HTERT RPE-1 (cell line): ENCODE results near the gene MYLK.
"Not testable (repeated sequence)": the region's sequence is repeated elsewhere in the genome, so short reads cannot be mapped to it uniquely, and the experiment has no call there.

Source experiments
- in situ Hi-C: fragments of 300-500 bp; cut with MboI; formaldehyde crosslinking; loops from 4 replicates; pipeline ENCODE4 v1.14.3; 2020; ENCODE audit warnings: low sequenced_read_pairs

The MYLK gene, protein sequence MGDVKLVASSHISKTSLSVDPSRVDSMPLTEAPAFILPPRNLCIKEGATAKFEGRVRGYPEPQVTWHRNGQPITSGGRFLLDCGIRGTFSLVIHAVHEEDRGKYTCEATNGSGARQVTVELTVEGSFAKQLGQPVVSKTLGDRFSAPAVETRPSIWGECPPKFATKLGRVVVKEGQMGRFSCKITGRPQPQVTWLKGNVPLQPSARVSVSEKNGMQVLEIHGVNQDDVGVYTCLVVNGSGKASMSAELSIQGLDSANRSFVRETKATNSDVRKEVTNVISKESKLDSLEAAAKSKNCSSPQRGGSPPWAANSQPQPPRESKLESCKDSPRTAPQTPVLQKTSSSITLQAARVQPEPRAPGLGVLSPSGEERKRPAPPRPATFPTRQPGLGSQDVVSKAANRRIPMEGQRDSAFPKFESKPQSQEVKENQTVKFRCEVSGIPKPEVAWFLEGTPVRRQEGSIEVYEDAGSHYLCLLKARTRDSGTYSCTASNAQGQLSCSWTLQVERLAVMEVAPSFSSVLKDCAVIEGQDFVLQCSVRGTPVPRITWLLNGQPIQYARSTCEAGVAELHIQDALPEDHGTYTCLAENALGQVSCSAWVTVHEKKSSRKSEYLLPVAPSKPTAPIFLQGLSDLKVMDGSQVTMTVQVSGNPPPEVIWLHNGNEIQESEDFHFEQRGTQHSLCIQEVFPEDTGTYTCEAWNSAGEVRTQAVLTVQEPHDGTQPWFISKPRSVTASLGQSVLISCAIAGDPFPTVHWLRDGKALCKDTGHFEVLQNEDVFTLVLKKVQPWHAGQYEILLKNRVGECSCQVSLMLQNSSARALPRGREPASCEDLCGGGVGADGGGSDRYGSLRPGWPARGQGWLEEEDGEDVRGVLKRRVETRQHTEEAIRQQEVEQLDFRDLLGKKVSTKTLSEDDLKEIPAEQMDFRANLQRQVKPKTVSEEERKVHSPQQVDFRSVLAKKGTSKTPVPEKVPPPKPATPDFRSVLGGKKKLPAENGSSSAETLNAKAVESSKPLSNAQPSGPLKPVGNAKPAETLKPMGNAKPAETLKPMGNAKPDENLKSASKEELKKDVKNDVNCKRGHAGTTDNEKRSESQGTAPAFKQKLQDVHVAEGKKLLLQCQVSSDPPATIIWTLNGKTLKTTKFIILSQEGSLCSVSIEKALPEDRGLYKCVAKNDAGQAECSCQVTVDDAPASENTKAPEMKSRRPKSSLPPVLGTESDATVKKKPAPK (N-terminal part only)

DNA sequence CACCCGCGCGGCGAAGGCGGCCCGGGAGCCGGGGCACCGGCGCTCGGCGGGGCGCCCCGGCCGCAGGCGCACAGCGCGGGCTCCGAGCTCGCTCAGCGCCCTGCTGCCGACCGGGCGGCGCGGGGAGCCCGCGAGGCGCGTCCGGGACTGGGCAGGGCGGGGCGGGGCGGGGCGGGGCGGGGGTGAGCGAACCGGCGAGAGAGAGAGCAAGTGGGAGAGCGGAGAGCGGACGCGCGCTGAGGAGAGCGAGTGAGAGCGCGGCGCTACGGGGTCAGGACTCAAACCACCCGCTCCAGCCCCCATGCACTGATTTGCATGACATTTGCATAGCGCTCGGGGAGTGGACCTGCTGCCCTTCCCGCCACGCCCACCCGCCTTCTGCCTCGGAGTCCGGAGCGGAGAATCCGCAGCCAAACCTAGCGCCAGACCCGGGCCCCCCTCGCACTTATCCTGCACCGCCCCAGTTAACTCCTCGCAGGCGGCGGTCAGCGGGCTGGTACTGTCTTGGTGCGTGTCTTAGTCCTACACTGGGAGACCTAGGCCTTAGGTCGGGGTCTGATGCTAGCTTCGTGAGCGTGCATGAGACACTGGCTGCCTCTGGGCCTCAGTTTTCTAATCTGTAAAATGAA is at the start of gene MYLK:
Gene MYLK, minus strand, starts transcription at position 130 of the 629 bp plus-strand sequence. CDS start 90,491 bp downstream, outside the sequence.
- in situ Hi-C loops = no loop called here

DNA sequence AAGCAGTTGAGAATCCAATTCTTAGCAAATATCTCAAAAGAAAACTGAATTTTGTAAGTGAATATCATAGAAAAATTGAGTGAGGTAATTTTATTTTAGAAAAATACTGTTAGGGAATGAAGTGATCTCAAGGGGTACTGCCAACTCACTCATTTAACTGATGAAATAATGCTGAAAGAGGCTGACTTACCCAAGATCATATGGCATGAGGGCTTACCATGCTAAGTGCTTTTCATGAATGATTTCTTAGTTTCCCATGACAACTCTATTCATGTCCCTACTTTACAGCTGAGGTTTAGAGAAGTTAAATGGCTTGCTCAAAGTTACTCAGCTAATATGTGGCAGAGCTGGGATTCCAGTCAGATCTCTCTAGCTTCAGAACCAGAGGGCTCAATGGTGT is 46.3 kb upstream of the MYLK start:
- in situ Hi-C loops = no loop called here

DNA sequence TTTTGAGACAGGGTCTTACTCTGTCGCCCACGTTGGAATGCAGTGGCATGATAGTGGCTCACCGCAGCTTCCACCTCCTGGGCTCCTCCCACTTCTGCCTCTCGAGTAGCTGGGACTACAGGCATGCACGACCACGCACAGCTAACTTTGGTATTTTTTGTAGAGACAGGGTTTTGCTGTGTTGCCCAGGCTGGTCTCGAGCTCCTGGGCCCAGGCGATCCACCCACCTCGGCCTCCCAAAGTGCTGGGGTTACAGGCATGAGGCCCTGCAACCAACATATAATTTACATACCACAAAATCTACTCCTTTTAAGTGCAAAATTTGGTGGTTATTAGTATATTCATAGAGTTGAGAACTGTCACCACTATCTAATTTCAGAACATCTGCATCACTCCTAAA is 45.2 kb upstream of the MYLK start:
- in situ Hi-C loops = no loop called here

DNA sequence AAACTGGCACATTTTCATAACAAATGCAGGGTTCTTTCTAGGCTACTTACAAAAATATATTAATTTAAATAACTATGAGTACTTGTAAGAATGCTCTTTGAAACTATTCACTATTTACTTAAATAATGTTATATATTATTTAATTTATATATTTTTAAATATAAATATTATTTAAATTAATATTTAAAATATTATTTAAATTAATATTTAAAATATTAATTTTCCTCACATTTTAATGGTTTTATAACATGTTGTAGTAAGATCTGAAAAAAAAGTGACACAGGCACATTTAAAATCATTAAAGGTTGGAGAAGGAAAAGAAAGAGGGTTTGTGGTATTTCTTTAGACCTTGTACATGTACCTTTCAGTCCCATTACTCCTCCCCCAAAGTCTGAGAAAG is 42.3 kb upstream of the MYLK start:
- in situ Hi-C loops = no loop called here

DNA sequence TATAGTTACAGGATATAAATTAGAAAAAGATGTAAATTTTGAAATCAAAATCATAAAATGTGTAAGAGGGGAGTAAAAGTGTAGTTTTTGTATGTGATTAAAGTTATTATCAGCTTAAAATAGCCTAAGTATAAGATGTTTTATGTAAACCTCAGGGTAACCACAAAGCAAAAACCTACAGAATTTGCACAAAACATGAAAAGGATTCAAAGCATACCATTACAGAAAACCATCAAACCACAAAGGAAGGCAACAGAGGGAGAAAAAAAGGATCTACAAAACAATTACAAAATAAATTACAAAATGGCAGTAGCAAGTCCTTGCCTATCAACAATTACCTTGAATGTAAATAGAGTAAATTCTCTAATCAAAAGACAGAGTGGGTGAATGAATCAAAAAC is 36.7 kb upstream of the MYLK start:
- in situ Hi-C loops = no loop called here

DNA sequence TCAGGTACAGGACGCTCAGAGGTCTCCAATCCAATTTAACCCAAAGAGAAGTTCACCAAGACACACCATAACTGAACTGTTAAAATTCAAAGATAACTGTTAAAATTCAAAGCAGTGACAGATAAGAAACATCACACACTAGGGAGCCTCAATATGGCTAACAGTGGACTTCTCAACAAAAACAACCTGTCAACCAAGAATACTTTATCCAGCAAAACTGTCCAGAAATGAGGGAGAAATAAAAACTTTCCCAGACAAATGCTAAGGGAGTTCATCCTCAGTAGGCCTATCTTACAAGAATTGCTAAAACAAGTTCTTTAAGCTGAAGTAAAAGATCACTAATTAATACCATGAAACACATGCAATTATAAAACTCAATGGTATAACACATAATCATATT is 36.3 kb upstream of the MYLK start:
- in situ Hi-C loops = no loop called here

DNA sequence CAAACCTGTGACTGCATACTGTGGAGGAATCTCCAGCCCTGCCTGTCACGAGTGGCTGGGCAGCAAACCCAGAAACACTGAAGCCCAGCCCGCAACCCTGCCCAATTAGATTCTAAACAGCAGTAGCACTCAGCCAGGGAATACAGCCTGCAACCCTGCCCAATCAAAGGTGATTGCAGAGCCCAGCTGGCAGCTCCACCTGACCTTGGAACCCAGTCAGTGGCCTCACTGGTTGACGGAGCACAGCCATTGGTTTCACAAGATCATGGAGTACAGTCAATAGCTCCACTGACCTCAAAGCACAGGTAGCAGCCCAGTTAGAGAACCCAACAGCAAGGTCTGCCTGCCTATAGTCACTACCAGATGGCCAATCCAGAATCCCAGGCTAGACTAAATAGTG is 35.2 kb upstream of the MYLK start:
- in situ Hi-C loops = no loop called here

DNA sequence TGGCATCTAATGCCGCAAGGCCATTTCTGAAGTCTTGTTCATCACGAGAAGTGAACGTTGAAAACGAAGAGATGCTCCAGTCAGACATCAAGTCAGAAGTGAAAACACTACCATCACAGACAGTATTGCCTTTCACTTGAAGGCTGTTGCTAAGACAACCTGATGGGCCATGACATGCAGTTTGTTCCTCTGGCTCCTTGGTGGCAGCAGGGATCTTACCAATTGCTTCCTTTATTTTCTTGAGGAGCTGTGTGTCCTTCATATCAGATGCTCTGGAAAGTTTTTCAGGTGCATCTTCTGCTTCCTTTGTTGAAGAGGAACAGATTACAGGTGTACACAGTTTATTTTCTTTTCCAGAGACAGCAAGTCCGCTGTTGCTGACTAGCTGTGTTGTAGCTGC is 30.7 kb upstream of the MYLK start:
- in situ Hi-C loops = no loop called here

DNA sequence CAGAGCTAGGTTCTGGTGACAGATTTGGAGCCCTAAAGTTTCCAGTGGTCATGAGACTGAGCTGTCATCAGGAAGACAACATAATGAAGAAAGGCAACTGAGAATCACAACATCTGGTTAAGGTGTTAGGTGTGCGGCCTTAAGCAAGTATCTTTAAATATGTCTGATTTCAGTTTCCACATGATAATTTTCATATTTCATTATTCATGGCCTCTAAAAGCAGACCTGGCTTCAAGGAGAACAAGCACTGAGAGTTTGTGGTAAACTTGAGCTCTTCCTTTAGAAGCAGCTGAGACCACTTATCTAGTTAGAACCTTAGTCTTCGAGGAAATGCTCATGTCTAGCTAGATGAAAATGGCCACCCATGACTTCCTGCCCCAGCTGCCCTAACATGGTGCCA is 25.7 kb upstream of the MYLK start:
- in situ Hi-C loops = no loop called here

DNA sequence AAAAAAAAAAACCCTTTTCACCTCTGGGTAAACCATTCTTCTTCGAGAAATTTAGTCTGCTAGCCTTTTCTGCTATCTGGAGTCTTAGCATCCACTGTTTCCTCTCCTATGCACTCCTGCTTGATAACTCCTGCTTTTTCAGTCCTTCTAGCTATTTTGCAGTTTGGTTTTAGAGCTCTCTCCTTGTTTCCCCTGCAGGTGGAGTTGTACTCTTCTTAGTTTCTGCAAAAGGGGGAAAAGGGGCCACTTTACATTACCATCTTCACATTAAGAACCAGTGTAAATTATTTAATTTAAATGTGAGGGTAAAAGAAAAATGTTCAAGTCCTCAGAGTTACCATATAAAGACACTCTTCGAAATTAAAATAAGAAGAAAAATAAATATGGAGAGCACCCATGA is 23.6 kb upstream of the MYLK start:
- in situ Hi-C loops = no loop called here

DNA sequence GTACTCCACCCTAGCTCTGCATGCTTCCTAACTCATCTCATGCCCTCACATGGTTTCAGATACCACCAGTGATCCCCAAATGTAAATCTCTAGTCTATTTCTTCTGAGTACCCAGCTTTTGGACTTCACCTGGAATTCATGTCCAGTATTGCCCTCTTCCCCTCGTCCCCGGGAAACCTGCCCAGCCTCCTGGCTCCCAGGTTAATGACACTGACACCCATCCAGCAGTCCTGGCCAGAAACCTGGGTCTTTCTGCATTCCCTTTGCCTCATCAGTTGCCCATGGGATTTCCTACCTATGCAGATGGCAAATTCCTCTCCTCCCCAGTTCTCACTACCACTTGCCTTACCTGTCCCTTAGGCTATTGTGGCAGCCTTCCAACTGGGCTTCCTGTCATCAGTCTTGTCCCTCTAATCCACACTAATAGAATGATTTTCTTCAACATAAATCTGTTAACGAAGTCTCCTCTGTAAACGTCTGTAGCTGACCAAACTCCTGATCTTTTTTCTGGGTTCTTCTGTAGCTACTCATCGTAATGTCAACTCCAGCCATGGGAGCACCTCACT is 15.3 kb upstream of the MYLK start:
- in situ Hi-C loops = no loop called here

DNA sequence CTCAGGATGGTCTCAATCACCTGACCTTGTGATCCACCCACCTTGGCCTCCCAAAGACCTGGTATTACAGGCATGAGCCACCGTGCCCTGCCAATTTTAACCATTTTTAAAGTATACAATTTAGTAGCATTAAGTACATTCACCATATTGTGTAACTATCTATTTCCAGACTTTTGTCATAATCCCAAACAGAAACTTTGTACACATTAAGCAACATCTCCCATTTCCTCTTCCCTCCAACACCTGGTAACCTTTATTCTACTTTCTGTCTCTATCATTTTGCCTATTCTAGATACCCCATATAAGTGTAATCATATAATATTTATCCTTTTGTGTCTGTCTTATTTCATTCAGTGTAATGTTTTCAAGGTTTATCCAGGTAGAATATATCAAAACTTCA is 8.9 kb upstream of the MYLK start:
- in situ Hi-C loops = no loop called here

DNA sequence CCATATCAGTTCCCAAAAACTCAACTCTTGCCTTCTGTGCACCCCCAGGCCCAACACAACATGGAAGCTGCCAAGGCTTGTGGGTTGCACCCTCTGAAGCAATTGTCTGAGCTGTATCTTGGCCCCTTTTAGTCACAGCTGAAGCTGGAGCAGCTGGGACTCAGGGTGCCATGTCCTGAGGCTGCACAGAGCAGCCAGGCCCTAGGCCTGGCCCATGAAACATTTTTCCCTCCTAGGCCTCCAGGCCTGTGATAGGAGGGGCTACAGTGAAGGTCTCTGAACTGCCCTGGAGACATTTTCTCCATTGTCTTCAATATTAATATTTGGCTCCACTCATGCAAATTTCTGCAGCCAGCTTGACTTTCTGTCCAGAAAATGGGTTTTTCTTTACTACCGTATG is 8.1 kb upstream of the MYLK start:
- in situ Hi-C loops = no loop called here

DNA sequence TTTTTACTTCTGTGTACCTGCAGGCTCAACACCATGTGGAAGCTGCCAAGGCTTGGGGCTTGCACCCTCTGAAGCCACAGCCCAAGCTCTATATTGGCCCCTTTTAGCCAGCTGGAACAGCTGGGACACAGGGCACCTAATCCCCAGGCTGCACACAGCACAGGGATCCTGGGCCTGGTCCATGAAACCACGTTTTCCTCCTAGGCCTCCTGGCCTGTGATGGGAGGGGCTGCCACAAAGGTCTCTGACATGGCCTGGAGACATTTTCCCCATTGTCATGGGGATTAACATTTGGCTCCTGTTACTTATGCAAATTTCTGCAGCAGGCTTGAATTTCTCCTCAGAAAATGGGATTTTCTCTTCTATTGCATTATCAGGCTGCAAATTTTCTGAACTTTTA is 6.9 kb upstream of the MYLK start:
- in situ Hi-C loops = not testable (repeated sequence)

DNA sequence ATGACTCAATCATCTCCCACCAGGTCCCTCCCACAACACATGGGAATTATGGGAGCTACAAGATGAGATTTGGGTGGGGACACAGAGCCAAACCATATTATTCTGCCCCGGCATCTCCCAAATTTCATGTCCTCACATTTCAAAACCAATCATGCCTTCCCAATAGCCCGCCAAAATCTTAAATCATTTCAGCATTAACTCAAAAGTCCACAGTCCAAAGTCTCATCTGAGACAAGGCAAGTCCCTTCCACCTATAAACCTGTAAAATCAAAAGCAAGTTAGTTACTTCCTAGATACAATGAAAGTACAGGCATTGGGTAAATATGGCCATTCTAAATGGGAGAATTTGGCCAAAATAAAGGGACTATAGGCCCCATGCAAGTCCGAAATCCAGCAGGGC is 6.0 kb upstream of the MYLK start:
- in situ Hi-C loops = not testable (repeated sequence)

DNA sequence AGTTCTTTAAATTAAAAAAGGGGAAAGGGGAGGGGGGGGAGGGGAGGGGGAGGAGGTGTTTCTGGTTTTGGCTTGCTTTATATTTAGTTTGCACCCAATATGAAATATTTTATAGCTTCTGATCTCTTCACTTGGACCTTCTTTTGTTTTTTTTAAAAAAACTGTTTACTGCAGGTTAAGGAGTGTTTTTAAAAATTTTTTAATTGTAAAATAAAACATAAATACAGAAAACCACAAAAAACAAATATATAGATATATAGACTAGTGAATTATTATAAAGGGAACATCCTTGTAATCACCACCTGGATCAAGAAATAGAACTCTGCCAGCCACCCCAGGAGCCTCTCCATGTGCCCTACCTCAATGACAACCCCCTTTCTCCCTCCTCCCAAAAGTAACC is 861 bp upstream of the MYLK start:
- in situ Hi-C loops = no loop called here

DNA sequence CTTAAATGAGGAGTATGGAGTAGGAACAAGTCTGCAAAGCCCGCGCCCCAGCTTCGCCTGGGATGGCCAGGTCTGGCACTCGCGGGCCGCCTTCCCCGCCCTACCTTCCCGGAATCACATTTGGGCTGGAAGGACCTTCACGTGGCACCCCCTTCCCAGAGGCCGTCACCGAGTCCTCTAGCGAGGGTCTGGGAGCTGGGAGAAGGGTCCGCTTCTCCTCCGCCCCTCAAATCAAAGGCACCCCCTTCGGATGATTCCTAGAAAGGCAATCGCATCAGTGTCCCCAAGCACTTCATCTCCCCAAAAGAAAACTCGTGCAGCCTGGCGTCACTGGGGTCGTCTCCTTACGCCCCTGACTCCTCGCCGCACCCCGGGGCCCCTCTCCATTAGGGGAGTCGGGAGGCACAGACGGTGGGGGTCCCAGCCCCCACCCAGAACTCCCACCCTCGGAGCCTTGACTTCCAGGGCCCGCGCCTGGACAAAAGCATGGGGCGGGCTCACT is 380 bp downstream of the MYLK start:
- in situ Hi-C loops = no loop called here

DNA sequence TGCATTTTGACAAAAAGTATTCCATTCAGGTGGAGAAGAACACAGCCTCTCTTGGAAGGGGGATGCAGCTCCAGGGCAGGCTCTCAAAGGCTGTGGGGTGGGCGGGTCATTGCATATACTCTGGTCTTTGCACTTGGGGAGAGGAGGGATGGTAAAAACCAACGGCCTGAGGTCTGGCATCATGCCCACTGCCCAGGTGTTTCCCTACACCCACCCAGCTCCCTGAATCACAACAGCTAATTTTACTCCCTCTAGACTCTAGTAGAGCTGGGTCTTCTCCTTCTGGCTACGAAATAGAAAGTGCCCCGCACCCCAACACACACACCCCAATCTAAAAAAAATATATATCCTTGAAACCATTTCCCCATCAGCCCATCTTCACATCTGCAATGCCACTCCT is 1.0 kb downstream of the MYLK start:
- in situ Hi-C loops = no loop called here

DNA sequence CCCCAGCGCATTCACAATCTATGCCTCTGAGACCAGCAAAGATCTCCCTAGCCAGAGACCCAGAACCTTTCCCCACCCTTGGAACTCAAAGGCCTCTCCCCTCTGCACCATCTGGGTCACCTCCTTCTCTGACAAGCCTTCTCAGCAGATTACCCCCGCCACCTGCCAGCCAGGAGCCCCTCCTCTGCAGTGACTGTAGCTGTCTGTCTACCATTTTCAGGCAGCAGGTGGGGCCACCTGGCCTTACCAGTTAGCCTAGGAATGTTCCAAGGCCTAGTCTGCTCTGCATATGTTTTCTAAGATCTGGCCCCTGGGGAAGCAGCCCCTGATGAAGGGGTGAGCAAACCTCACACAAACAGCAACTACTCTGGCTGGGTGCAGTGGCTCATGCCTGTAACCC is 2.4 kb downstream of the MYLK start:
- in situ Hi-C loops = no loop called here

DNA sequence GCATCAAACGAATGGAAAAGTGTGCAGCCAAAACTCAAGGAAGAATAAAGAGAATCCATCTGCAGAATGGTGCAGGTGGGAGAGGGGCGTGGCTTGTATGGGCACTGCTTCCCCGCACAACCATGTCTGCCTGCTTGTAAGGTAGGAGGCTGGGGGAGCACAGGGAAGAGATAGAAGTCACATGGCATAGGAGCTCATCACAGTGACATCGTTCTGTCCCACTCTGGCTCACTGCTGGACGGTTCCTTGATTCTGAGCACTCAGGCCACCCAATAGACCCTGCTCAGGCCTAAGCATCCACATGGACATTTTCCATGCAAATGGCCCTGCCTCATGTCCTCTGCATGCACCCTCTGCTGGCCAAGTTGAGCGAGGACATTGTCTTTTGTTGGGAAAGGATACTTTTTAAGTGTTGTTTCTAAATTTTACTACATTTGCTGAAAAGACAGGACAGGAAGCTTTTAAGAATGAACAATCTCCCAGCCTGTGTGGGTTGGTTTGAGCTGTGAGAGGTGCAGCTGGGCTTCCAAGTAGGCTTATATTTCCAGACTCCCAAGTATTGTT is 3.1 kb downstream of the MYLK start:
- in situ Hi-C loops = no loop called here
